Epithelial cell of proximal tubule (primary cell): ENCODE measurements around the gene TMA7. TPM values are rescaled to one million over a fixed set of nuclear protein-coding genes. Genes with fewer than 3 reads are reported as not detected.
A peak's percentile ranks its signal among the peaks of the same experiment; 100 is the strongest.

Experiments used
- DNase-seq: peaks from one replicate; pipeline ENCODE4 v3.0.0-alpha.2; 2011; ENCODE audit warnings: low read depth
- H3K4me3 ChIP-seq: 2 replicates; pipeline ENCODE4 v1.5.1; 2011; ENCODE audit warnings: low read depth, mild to moderate bottlenecking, low read length
- total RNA-seq: library from RNA; depleted of rRNA; stranded (reverse); fragments of >200 nt; gene quantifications from 2 replicates; pipeline ENCODE4 v1.2.3, GENCODE V29; 2015
- TF ChIP-seq, protein P1 (sequence below): conservative IDR thresholded peaks from 2 replicates; pipeline ENCODE4 v1.5.1; 2012; ENCODE audit warnings: low read depth, mild to moderate bottlenecking, low read length

Gene TMA7
- total RNA-seq, 1 donor from 2014 or later = 687 TPM

DNA sequence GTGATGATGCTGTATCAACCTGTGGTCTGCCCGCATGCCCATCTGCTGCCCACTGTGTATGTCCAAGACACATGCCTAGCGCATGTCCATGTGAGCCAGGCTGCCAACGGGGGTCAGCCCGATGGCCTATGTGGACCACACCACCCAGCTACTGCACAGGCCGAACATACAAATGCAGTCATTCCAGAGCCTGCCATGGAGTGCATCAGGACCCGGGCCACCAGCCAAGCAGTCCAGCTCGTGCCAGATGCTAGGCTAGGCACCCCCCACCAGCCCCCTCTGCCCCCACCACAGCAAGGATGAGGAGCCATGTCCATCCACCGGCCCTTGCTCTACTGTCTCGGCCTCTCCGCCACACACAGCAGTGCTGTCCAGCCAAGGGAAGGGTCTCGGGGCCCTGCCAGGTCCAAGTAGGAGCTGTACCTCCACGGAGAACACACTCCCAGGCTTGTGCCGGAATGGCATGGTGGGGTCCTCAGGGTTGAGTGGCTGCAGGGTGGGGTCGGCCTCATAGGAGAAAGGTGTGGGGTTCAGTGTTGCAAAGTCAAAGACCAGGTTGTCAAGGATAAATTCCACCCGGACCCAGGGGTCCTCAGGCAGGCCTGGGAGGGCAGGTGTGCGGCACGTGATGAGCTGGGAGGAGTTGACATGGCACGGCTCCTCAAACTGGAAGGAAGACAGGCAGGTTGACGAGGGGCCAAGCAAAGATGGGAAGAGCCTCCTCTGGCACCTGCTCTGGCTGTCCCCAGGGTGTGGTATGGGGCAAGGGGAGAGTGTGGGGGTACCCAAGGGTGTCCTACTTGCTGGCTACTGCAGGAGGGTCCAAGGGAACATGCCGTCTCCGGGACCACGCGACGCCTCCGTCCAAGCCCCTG lies 25.4 kb upstream of the TMA7 start:
- no peak for DNase-seq
- H3K4me3 ChIP-seq = no peak overlapping the region
- TF ChIP-seq, protein P1, sequence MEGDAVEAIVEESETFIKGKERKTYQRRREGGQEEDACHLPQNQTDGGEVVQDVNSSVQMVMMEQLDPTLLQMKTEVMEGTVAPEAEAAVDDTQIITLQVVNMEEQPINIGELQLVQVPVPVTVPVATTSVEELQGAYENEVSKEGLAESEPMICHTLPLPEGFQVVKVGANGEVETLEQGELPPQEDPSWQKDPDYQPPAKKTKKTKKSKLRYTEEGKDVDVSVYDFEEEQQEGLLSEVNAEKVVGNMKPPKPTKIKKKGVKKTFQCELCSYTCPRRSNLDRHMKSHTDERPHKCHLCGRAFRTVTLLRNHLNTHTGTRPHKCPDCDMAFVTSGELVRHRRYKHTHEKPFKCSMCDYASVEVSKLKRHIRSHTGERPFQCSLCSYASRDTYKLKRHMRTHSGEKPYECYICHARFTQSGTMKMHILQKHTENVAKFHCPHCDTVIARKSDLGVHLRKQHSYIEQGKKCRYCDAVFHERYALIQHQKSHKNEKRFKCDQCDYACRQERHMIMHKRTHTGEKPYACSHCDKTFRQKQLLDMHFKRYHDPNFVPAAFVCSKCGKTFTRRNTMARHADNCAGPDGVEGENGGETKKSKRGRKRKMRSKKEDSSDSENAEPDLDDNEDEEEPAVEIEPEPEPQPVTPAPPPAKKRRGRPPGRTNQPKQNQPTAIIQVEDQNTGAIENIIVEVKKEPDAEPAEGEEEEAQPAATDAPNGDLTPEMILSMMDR = no peak

DNA sequence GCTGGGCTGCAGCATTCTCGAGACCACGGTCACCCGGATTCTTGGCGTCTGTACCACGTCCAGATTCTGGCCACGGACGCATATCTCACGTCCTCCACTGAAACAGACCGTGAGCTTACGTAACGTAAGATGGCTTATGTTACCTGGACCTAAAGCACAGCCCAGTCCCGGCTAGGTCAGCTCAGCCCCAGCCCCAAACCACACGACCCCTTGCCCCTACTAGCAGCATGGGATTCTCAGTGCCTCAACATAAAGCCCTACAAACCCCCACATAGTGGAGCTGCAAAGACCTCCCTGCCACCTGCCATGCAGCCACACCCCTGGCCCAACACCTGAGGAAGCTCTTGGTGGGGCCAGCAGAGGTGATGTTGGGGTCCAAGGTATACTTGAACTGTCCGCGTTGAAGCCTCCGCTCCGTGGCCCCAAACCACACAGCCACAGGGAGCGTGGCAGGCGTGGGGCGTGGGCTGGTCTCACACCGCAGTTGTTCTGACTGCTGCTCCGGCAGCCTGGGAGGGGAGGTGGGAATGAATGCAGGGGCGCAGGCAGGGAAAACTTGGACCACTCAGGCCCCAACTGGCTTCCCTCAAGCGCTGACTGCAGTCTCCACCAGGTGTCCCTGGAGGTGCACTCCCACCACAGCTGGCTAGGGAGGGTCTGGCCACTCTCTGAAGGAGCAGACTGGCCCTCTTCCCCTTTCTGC lies 24.7 kb upstream of the TMA7 start:
- TF ChIP-seq, protein P1 = peak; percentile 23
- no peak for DNase-seq
- no peak overlapping the region for H3K4me3 ChIP-seq

DNA sequence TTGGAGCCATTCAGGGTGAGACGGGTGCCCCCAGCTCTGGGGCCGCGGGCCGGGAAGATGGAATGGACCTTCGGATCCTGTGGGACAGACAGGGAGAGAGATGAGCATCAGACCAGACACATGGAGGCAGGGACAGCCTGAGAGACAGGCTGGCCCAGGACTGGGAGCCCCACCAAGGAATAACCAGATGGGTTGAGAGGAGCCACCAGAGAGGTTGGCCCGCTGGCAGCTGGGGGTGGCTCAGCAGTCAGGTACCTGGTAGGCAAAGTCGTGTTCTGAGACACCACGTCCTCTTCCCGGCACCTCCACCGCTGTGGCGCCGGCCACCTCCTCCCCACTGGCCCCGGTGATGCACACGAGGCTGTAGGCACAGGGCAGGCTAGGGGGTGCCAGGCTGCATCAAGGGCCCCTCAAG lies 24.0 kb upstream of the TMA7 start:
- TF ChIP-seq, protein P1 = no peak
- DNase-seq = no peak

DNA sequence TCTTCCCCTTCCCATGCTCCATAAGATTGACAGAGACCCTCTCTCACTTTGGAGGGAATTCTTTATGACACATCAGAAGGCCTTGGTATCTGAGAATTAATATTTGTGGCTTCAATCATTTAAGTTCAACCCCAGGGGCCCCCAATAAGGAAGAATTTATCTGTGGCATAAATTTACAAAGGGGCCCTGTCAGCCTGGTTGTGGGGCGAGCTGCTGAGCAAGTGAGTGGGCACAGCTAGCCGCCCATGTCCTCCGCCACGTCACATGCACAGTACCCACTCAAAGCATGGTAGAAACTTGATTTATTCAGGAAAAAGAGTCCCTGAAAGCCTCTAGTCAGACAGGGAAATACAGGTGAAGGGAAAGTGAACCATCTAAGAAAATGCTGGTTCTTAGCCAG lies 23.5 kb upstream of the TMA7 start:
- TF ChIP-seq, protein P1 = no peak
- no peak overlapping the region for H3K4me3 ChIP-seq
- no peak for DNase-seq

More for the DNA sequence above, 24.0 kb upstream of the TMA7 start:
- H3K4me3 ChIP-seq = no peak overlapping the region

DNA sequence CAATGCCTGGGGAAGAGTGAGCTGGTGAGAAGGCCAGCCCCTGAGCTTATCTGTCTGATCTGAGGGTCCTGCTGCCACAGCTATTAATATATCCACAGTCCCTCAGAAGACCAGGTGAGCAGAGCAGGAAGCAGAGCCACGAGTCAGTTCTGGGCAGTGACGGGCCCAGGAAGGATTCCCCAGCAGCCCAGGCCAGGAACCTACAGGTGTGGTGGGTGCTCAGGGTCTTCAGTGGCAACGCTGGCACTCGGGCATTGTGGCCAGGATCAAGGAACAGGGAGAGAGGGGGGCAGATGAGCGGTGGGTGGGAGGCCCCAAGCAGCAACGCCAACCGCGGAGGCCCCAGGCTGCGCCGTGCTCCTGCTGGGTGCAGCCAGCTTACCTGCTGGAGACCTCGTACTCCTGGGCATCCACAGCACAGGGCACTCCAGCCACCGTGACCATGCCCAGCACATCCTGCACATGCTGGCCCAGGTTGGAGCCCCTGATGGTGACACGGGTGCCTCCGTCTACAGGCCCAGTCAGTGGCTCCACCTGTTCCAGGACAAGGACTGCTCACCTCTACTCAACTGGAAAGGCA lies 22.4 kb upstream of the TMA7 start:
- H3K4me3 ChIP-seq = no peak overlapping the region
- no peak for DNase-seq
- TF ChIP-seq, protein P1 = no peak

DNA sequence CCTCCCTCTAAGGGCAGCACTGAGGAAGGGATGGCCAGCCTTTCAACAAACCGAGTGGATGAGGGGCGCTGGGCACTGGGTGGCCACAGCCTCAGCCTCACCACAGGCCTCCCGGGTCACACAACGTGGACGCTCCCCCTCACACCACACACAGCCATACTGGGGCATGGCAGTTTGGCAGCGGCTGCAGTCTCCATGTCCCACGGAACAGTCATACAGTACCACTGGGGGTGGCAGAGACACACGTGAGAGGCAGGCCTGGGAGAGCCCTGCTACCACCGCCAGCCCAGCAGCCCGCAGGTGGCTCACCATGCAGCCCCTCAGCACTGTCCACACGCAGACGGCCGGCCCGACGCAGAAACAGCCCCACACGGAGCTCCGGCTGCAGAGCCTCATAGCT lies 21.9 kb upstream of the TMA7 start:
- TF ChIP-seq, protein P1 = no peak
- DNase-seq = no peak
- no peak overlapping the region for H3K4me3 ChIP-seq
